ENCODE measurements around the gene AUH. TPM values are rescaled to one million over a fixed set of nuclear protein-coding genes. Genes with fewer than 3 reads are reported as not detected.

Gene AUH
- total and polyA plus RNA-seq, 10 of the 15 experiments (the other 5 are each of a cell fraction or from before 2014, with no cell fraction given): 1.7 to 7.3 (median 4.6) TPM

- CTCF ChIA-PET: interaction anchor here (1.5 kb wide), 1 partner anchor 163 kb away, joined by 3 read pairs; no protein-coding TSS in a partner anchor
- ATAC-seq (no peak), FAIRE-seq (no peak), DNase-seq (ENCODE audit: low read depth, low spot score) (no peak)
- H3K4me2 ChIP-seq (ENCODE audit: control insufficient read depth, insufficient read depth): no peak overlapping the region
- H3K4me1 ChIP-seq (ENCODE audit: control insufficient read depth, insufficient read depth, low read length): peaks cover 8% of the 10 kb centered on the region; the same call in 1 of the 2 replicates
- TF ChIP-seq SREBF1 (IDR thresholded peaks at IDR 0.05; ENCODE audit: low read length) (no peak), ATF2 (IDR thresholded peaks at IDR 0.05; ENCODE audit: low read length) (no peak), CHD2 (IDR thresholded peaks at IDR 0.05; ENCODE audit: borderline replicate concordance, low read depth, low read length) (no peak), CHD1 (IDR thresholded peaks at IDR 0.05; ENCODE audit: low read depth, low read length) (no peak), POU2F2 (IDR thresholded peaks at IDR 0.05; ENCODE audit: borderline replicate concordance, low read depth, low read length) (no peak), FOXK2 (IDR thresholded peaks at IDR 0.05) (no peak), DPF2 (IDR thresholded peaks at IDR 0.05) (no peak), MYC (IDR thresholded peaks at IDR 0.05; ENCODE audit: insufficient read depth, insufficient read length, insufficient replicate concordance, low read length, severe bottlenecking) (no peak)
- intact Hi-C loops (cut with micrococcal nuclease; ENCODE audit: unreplicated experiment): loop anchor here (10.0 kb wide), 1 partner anchor 154 kb away; the partner anchor contains the start of gene NFIL3
- H2AFZ ChIP-seq (ENCODE audit: control insufficient read depth, low read depth, low read length): no peak overlapping the region
- H3K4me3 ChIP-seq: no peak overlapping the region
- no peaks in the 10 kb centered on the region for H3K36me3 ChIP-seq (ENCODE audit: control insufficient read depth in 2 of 2, insufficient read depth in 2 of 2, low read length in 1 of 2)
- POLR2A ChIA-PET: no interaction called here
- in situ Hi-C loops (cut with MboI): no loop called here
- no peaks in the 10 kb centered on the region for H3K27me3 ChIP-seq (replicated peaks in 1 of 2; ENCODE audit: control insufficient read depth in 2 of 2, insufficient read depth in 2 of 2, low read length in 1 of 2)
- H3K9ac ChIP-seq (ENCODE audit: control insufficient read depth, insufficient read depth, low read length): no peak overlapping the region
- 83% methylated on average over 2 of the region's 2 CpGs for WGBS (ENCODE audit: insufficient coverage, insufficient replicate concordance, low lambda C conversion rate, missing lambda C conversion rate)
- H3K79me2 ChIP-seq (ENCODE audit: control insufficient read depth, insufficient read depth, low read length): no peaks in the 10 kb centered on the region
- no peaks in the 10 kb centered on the region for H4K20me1 ChIP-seq (ENCODE audit: control insufficient read depth, insufficient read depth)
- SMC1A ChIA-PET (ENCODE audit: uncharacterized antibody, unreplicated experiment): interaction anchor here (0.5 kb wide), 1 partner anchor 31 kb away, joined by 3 read pairs; no protein-coding TSS in a partner anchor
- BruUV-seq (replicated peaks): no TSS peak
- H3K27ac ChIP-seq (ENCODE audit: control insufficient read depth, insufficient read depth): no peak overlapping the region
- RAD21 ChIA-PET (ENCODE audit: unreplicated experiment): no interaction called here
- H3K9me3 ChIP-seq (replicated peaks; ENCODE audit: control insufficient read depth, insufficient read depth, low read length): no peaks in the 10 kb centered on the region
These were observed 90.6 kb downstream of the AUH start for GRCh38 chr9:91271156-91271555.
